RWPE1 (cell line): ENCODE results near the gene CAPZA3.
A peak's percentile ranks its signal among the peaks of the same experiment; 100 is the strongest.
"Not testable (repeated sequence)": the region's sequence is repeated elsewhere in the genome, so short reads cannot be mapped to it uniquely, and the experiment has no call there.

ENCODE experiments used
- CTCF ChIA-PET: fragments of 350-600 bp; sonication (Branson Sonifier 250); formaldehyde crosslinking; extraction: SDS; loops from one replicate; lab custom pipeline; 2021; lab: Yijun Ruan, JAX
- POLR2A ChIA-PET: fragments of 400-600 bp; formaldehyde crosslinking; extraction: SDS; loops from one replicate; lab custom pipeline; 2020; ENCODE audit warnings: antibody characterized with exemption; ENCODE audit not compliant: low non-redundant PET; lab: Yijun Ruan, JAX
- DNase-seq: peaks from one replicate; pipeline ENCODE4 v3.0.0; 2012; ENCODE audit warnings: low spot score
- H3K27ac ChIP-seq: fragments of 450-650 bp; 2 replicates; pipeline ENCODE4 v1.5.1; 2017
- TF ChIP-seq, protein P1 (sequence below): fragments of 450-650 bp; conservative IDR thresholded peaks from 2 replicates; pipeline ENCODE4 v1.5.1; 2017; ENCODE audit warnings: low read depth, mild to moderate bottlenecking

CAPZA3 gene, protein sequence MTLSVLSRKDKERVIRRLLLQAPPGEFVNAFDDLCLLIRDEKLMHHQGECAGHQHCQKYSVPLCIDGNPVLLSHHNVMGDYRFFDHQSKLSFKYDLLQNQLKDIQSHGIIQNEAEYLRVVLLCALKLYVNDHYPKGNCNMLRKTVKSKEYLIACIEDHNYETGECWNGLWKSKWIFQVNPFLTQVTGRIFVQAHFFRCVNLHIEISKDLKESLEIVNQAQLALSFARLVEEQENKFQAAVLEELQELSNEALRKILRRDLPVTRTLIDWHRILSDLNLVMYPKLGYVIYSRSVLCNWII

DNA sequence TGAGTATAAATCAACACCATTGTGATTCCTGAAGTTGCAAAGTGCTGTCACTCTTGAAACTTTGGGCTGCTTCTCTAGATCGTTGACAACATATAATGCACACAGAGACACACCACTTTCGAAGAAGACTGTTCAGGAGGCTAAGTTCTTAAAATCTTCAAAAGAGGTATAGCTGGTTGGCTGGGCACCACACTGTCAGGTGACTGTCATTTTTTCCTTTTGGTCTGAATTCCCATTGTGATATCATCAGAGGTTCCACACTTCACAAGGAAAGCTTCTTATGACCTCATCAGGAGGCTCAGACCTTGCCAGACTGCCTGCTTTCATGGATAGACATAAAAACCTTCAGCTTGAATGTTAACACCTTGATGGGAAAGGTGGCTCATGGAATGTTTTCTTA lies at the start of gene CAPZA3, which contains the start of gene PLCZ1:
Gene CAPZA3 (plus strand): TSS at position 301 of the 400 bp plus-strand sequence. CDS start 150 bp downstream, outside the sequence.
Gene PLCZ1 (minus strand): TSS at position 194 of the 400 bp plus-strand sequence. CDS start 641 bp downstream, outside the sequence.
- POLR2A ChIA-PET: no interaction called here
- TF ChIP-seq, protein P1, sequence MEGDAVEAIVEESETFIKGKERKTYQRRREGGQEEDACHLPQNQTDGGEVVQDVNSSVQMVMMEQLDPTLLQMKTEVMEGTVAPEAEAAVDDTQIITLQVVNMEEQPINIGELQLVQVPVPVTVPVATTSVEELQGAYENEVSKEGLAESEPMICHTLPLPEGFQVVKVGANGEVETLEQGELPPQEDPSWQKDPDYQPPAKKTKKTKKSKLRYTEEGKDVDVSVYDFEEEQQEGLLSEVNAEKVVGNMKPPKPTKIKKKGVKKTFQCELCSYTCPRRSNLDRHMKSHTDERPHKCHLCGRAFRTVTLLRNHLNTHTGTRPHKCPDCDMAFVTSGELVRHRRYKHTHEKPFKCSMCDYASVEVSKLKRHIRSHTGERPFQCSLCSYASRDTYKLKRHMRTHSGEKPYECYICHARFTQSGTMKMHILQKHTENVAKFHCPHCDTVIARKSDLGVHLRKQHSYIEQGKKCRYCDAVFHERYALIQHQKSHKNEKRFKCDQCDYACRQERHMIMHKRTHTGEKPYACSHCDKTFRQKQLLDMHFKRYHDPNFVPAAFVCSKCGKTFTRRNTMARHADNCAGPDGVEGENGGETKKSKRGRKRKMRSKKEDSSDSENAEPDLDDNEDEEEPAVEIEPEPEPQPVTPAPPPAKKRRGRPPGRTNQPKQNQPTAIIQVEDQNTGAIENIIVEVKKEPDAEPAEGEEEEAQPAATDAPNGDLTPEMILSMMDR: no peak
- H3K27ac ChIP-seq: no peak within 1 kb of the TSS
- CTCF ChIA-PET: no interaction called here
- DNase-seq: no peak

DNA sequence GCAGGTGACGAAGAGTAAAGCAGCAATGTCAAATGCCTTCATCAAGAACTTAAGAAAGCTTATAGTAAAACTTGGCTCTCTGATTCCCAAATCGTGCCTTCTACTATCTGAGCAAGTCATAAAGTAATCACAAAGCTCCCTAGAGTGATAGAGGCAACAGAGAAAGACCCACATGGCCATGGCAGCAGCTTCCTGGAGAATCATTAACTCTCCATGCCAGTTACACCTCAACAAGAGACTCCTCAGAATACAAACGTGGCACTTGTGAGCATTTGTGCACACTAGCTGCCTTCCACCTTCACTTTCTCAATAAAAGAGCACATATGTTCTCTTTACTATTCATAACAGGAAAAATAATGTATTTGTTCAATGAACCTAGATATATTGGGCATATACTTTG lies 48.1 kb upstream of the CAPZA3 start:
- POLR2A ChIA-PET: interaction anchor here (0.6 kb wide), 1 partner anchor 545 kb away, joined by 3 read pairs; no protein-coding TSS in a partner anchor
- TF ChIP-seq, protein P1: no peak
- CTCF ChIA-PET: no interaction called here
- H3K27ac ChIP-seq: peak overlapping the region; percentile 64; the same call in 1 of the 2 replicates
- no peak for DNase-seq

DNA sequence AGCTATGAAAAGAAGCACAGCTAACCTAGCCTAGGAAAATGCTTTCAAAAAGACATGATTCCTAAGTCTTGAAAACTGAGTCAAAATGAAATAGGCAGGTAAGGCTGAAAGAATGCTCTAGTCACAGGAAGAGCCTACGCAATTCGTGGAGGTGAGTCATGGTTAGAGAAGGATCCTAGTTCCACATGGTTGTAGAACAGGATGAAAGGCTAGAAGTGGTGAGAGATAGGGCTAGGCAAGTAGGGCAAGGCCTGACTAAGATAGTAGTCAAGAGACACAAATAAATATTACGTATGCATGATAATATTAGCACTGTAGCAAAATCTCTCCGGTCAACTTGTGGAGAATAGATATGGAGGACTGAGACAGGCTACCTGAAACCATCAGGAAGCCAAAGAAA lies 47.3 kb upstream of the CAPZA3 start:
- POLR2A ChIA-PET: no interaction called here

DNA sequence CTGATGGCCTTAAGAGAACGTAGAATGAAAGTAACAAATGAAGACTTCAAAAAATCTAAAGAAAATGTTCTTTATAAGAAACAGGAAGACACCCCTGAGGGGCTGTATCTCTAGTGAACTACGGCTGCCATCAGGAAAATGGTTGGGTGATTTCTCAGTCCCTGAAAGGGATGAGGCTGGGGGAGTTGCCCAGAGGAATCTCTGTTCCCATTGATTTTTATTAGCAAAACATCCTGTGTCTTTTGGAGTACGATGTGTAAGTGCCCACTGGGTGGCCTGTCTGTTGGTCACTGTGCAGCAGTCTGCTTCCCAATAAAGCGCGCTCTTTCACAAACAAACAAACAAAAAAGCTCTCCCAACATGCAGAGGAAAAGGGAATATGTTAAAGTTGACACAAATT lies 43.9 kb upstream of the CAPZA3 start:
- H3K27ac ChIP-seq, DNase-seq, CTCF ChIA-PET, POLR2A ChIA-PET: not testable (repeated sequence)

More for the DNA sequence above, 47.3 kb upstream of the CAPZA3 start:
- CTCF ChIA-PET: no interaction called here
- peak; percentile 94 for DNase-seq
- H3K27ac ChIP-seq: no peak overlapping the region
- TF ChIP-seq, protein P1: no peak

DNA sequence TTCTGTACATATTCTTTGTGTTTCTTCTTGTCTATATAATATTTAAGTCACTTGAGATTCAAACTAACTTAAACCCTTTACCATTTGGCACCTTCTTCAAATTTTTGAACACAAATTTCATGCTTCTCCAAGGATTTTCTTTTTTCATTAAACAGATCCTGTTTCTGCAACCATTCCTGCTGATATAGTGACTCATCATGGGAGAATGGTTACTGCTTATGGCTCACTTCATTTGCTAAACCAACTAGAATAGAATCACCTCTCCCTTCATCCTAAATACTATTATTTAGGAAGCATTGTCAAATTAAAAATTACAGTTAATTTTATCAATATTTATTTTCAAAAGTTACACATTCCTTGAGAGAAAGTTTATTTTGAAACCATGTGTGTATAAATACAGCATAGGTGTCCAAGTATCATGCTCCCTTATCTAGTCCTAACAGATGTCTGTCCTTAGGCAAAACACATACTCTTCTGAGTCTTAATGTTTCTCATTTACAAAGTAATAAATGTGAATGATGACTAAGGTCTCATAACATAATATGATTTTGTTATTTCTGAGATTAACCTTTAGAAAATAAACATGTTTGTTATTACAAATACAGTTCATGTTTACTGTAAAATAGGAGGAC lies 40.8 kb upstream of the CAPZA3 start:
- ChIA-PET CTCF (no interaction called here), POLR2A (no interaction called here)
- H3K27ac ChIP-seq: no peak overlapping the region
- TF ChIP-seq, protein P1: no peak
- peak; percentile 41 for DNase-seq

DNA sequence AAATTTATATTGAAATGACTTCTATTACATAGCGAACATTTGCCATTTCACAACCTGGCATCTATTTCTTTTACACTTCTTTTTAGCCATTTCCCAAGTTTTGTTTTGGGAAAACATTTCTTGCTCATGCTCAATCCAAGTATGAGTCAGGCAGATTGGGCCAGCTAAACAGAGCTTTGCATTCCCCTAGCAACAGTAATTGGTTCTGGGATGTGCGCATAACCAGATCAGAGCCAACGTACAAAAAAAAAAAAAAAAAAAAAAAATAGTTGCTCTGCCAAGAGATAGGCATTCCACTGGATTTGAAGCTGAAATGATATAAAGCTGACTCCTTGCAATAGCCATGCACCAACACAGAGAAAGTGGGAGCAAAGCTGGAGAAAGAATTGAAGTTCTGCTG lies 37.6 kb upstream of the CAPZA3 start:
- no peak overlapping the region for H3K27ac ChIP-seq
- ChIA-PET CTCF (interaction anchor here (0.6 to 0.7 kb wide), 2 partner anchors 46 to 541 kb away, joined by 3 to 5 read pairs; no protein-coding TSS in a partner anchor), POLR2A (no interaction called here)
- DNase-seq: peak; percentile 23
- TF ChIP-seq, protein P1: no peak
